Measurements from ENCODE around the gene CIT.

GRCh38 chr12:119705182-119705581, 171.9 kb downstream of the CIT start:
- TF ChIP-seq EZH2 (IDR thresholded peaks at IDR 0.05; ENCODE audit: borderline replicate concordance, low read length) = no peak
- TF ChIP-seq, protein P1, sequence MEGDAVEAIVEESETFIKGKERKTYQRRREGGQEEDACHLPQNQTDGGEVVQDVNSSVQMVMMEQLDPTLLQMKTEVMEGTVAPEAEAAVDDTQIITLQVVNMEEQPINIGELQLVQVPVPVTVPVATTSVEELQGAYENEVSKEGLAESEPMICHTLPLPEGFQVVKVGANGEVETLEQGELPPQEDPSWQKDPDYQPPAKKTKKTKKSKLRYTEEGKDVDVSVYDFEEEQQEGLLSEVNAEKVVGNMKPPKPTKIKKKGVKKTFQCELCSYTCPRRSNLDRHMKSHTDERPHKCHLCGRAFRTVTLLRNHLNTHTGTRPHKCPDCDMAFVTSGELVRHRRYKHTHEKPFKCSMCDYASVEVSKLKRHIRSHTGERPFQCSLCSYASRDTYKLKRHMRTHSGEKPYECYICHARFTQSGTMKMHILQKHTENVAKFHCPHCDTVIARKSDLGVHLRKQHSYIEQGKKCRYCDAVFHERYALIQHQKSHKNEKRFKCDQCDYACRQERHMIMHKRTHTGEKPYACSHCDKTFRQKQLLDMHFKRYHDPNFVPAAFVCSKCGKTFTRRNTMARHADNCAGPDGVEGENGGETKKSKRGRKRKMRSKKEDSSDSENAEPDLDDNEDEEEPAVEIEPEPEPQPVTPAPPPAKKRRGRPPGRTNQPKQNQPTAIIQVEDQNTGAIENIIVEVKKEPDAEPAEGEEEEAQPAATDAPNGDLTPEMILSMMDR (IDR thresholded peaks at IDR 0.05; ENCODE audit: low read length) = no peak

Data from OCI-LY1 (cell line).